Measurements from ENCODE around the gene BRCA1. TPM values are rescaled to one million over a fixed set of nuclear protein-coding genes. Genes with fewer than 3 reads are reported as not detected.

The BRCA1 gene
- total and polyA plus RNA-seq, 8 donors: 10.3 to 24.4 (median 18.4) TPM

GRCh38 chr17:43042025-43042628 lies 83.0 kb downstream of the BRCA1 start:
- Histone ChIP-seq H3K9me3 (no peaks in the 10 kb centered on the region), H3K4me3 (no peak overlapping the region), H3K27ac (no peak overlapping the region), H3K4me1 (no peaks in the 10 kb centered on the region), H3K36me3 (peaks cover 0 to 4% of the 10 kb centered on the region in 2 donors), H3K27me3 (no peaks in the 10 kb centered on the region)
- intact Hi-C loops (cut with DNase I): no loop called here
- no peak for TF ChIP-seq CTCF (IDR thresholded peaks at IDR 0.05)
- ATAC-seq: no peak
- no peak for DNase-seq

GRCh38 chr17:43040655-43041054 lies 84.5 kb downstream of the BRCA1 start:
- H3K9me3 ChIP-seq: no peaks in the 10 kb centered on the region
- H3K4me1 ChIP-seq: no peaks in the 10 kb centered on the region
- H3K4me3 ChIP-seq: no peak overlapping the region
- intact Hi-C loops (cut with DNase I): no loop called here
- H3K36me3 ChIP-seq: peaks cover 0 to 3% of the 10 kb centered on the region in 2 donors
- DNase-seq (no peak), ATAC-seq (peak; percentile 66)
- TF ChIP-seq CTCF (IDR thresholded peaks at IDR 0.05): no peak
- H3K27ac ChIP-seq: no peak overlapping the region
- no peaks in the 10 kb centered on the region for H3K27me3 ChIP-seq

- ATAC-seq (no peak), DNase-seq (no peak)
- Histone ChIP-seq H3K4me3 (no peak overlapping the region), H3K36me3 (no peaks in the 10 kb centered on the region), H3K27me3 (no peaks in the 10 kb centered on the region), H3K27ac (no peak overlapping the region), H3K9me3 (no peaks in the 10 kb centered on the region), H3K4me1 (no peaks in the 10 kb centered on the region)
- intact Hi-C loops (cut with DNase I): no loop called here
- no peak for TF ChIP-seq CTCF (IDR thresholded peaks at IDR 0.05)
Measured at GRCh38 chr17:43039646-43040045, 85.5 kb downstream of the BRCA1 start.

- intact Hi-C loops (cut with DNase I): no loop called here
- Histone ChIP-seq H3K27me3 (no peaks in the 10 kb centered on the region), H3K4me1 (no peaks in the 10 kb centered on the region), H3K27ac (no peak overlapping the region), H3K9me3 (no peaks in the 10 kb centered on the region), H3K4me3 (no peak overlapping the region), H3K36me3 (no peaks in the 10 kb centered on the region)
- no peak for DNase-seq
- no peak for TF ChIP-seq CTCF (IDR thresholded peaks at IDR 0.05)
- no peak for ATAC-seq
Measured at GRCh38 chr17:43034894-43035293, 90.3 kb downstream of the BRCA1 start.

GRCh38 chr17:43033948-43034881 lies 90.9 kb downstream of the BRCA1 start:
- no peak for TF ChIP-seq CTCF (IDR thresholded peaks at IDR 0.05)
- no peak overlapping the region for H3K27ac ChIP-seq
- no peaks in the 10 kb centered on the region for H3K36me3 ChIP-seq
- H3K4me3 ChIP-seq: no peak overlapping the region
- intact Hi-C loops (cut with DNase I): no loop called here
- no peaks in the 10 kb centered on the region for H3K9me3 ChIP-seq
- H3K27me3 ChIP-seq: no peaks in the 10 kb centered on the region
- DNase-seq (peak in 1 of 4 donors; percentile 65), ATAC-seq (peak; percentile 36)
- no peaks in the 10 kb centered on the region for H3K4me1 ChIP-seq
